IPS-NIHi11 (cell line): ENCODE measurements around the gene NAV2.

Experiments used
- DNase-seq: peaks from one replicate; pipeline ENCODE4 v3.0.0; 2012; ENCODE audit warnings: mixed read lengths, low spot score

The NAV2 gene

DNA sequence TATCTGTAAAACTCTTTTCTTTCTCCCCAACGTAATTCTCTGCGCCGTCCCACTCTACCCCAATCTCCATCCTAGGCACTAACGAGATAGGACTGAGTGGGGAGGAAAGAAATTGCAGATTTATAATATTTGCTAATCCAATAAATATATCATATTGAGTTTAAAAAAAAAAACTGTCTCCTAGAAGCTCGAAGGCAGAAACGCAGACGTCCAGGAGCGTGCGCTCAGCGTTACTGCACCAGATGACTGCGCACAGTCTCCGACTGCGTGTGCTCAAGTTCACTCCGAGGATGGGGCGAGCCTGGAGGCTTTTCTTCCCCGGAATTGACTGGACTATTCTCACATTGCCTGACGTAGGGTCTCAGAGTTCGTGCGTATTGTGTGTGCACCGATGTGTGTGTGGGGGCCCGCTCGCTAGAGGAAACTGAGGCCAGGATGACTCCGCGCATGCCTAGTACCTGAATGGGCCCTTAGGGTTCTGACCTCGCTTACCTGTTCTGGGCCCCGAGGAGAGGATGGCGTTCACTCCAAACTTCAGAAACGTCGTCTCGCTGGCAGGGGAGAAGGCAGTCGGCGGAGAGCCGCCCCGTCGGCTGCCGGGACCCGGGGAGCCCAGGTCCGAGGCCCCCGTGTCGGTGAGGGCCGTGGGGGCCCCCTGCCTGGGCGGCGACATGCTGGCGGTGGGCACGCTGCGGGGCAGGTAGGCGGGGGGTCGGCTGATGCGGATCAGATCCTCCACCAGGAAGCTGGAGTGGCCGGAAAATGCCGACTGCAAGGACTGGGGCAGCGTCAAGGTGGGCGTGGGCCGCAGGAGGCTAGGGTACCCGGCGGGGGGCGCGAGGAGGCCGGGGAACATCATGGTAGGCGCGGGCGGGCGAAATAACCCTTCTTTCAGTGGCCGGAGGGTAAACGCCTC lies 447.1 kb downstream of the NAV2 start:
- no peak for DNase-seq

GRCh38 chr11:20160425-20161229 lies 448.0 kb downstream of the NAV2 start, which contains the start of gene DBX1:
TSS of gene DBX1 (minus strand) at chr11:20160475. CDS start at chr11:20160324, 151 bp downstream.
- no peak for DNase-seq

DNA sequence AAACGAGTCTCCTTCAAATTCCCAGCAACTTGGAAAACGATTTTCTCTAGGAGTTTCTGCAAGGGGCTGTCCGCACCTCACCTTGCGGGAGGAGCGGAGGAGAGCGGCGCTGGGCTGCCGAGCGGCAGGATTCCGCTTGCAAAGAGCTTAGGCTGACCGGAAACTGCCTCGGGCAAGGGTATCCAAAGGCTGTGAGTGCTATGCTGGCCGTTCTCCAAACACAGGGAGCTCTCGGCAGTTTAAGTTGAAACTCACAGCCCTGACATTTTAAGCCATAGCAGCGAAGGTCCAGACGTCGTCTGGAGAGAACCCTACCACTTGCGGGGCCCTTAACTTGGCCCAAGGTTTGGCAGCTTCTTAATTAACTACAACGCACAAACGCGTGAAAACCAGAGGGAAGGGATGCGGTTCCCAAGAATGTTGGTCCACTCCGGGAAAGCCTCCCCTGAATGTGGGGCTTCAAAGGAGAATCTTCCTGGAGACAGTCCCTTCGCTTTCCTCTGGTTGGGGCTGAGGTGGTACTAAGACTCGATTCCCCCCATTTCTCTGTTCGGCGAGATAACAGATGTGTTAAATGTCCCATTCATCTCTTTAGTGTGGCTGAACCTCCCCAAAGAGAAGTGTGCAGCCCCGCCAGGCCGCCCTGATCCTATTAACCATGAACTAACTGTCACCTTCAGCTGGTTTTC lies 448.7 kb downstream of the NAV2 start:
- peak; percentile 29 for DNase-seq

- no peak for DNase-seq
These were observed 449.5 kb downstream of the NAV2 start for GRCh38 chr11:20161923-20162744.

DNA sequence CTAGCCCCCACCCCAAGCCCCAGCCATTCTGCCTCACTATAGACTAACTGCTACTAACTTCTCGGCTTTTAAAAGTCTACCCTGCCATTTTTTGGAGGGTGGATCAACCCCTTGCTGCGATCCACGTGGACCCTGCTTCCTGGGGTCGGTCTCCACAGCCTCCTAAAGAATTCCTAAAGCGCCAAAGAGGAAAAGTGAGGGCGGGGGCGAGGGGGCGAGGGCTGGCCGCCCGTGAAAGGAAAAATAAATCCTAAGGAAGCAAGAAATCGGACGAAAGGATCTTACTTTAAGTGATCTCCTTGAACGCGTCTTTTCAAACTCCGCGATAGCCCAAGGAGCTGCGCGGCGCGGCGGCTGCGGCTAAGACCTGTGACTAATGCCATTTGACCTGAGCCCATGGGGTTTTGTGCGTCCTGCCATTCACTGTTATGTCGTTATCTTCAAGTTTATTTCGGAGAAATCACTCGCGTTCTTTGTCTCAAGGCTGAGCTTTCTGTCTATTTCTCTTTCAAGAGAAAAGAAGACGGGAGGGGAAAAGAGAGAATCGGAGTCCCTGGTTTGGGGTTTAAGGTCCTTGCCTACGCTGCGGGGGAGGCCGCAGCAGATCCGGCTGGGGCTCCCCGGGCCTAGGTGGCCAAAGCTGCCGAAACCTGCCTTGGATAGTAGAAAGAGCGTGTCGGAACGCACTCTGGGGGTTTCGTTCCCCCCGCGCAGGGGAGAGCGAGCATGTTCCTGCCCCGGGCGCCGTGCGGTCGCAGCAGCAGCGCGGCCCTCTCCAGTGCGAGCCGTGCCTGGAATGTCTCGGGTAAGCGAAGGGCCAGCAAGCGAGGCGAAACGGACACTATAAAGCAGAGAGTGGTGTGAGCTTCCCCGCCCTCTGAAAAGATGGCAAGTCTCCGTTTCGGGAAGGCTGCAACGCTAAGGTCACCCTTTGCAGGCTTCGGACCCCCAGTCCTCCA lies 450.5 kb downstream of the NAV2 start:
- DNase-seq, result peak; percentile 53

DNA sequence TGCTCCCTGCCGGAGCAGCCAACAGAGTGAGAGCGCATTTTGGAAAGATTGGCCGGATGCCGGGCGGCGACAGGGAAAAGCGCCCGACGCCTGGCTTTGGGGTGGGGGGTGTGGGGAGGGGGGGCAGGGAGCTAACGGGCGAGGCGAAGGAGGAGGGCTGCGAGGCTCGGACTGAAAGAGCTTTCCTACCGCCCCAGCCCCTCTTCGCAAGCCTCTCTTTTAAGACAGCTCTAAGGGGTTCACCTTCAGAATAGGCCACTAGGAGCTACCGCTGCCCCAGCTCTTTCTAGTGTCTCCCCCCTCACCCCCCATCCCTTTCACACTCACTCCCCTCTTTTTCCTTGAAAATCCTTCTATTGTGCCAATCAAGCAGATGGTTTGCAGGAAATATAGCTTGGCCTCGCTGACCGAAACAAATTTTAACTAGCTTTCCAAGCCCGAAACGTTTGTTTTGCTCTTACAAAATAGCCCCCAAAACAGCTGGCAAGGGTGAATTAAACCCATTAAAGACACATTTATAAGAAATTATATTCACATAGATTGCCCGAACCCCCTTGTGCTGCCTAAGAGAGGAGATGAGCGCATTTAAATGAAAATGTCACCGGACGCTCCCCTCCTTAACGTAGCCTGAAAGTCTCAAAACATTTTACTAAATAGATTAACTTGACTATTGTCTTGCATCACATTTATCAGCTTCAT lies 451.3 kb downstream of the NAV2 start:
- peak; percentile 56 for DNase-seq
